HepG2 (cell line): ENCODE data around the gene GTPBP6.

Experiments
- POLR2AphosphoS5 ChIP-seq: IDR thresholded peaks from 2 replicates; pipeline ENCODE4 v1.6.1; 2012; ENCODE audit warnings: low read depth, low read length
- SP2 ChIP-seq: sonication (generic); formaldehyde crosslinking; IDR thresholded peaks from 2 replicates; pipeline ENCODE4 v1.5.1; 2020; ENCODE audit warnings: mild to moderate bottlenecking, missing genetic modification reagents
- ZBTB7B ChIP-seq: sonication (generic); formaldehyde crosslinking; IDR thresholded peaks from 2 replicates; pipeline ENCODE4 v1.4.0; 2020; ENCODE audit warnings: missing genetic modification reagents
- ZNF205 ChIP-seq: IDR thresholded peaks from 2 replicates; pipeline ENCODE4 v1.6.1; 2018; ENCODE audit warnings: missing biosample characterization, missing genetic modification reagents
- ZNF24 ChIP-seq: fragments of 450-650 bp; IDR thresholded peaks from 2 replicates; pipeline ENCODE4 v1.6.1; 2017; ENCODE audit warnings: antibody characterized with exemption, mild to moderate bottlenecking
- ZSCAN31 ChIP-seq: sonication (generic); formaldehyde crosslinking; IDR thresholded peaks from 2 replicates; pipeline ENCODE4 v1.5.0; 2020; ENCODE audit warnings: low read depth, mild to moderate bottlenecking, missing genetic modification reagents
- TF ChIP-seq, protein P1 (sequence below): sonication (generic); formaldehyde crosslinking; IDR thresholded peaks from 2 replicates; pipeline ENCODE4; 2020; ENCODE audit warnings: missing genetic modification reagents, mild to moderate bottlenecking, borderline replicate concordance
- TF ChIP-seq, protein P2 (sequence below): sonication (generic); formaldehyde crosslinking; IDR thresholded peaks from 2 replicates; pipeline ENCODE4 v1.5.0; 2020; ENCODE audit warnings: mild to moderate bottlenecking, missing genetic modification reagents, moderate library complexity
- TF ChIP-seq, protein P3 (sequence below): sonication (generic); formaldehyde crosslinking; IDR thresholded peaks from 2 replicates; pipeline ENCODE4 v1.5.0; 2020; ENCODE audit warnings: mild to moderate bottlenecking, missing genetic modification reagents, borderline replicate concordance
- TF ChIP-seq, protein P4 (sequence below): IDR thresholded peaks from 2 replicates; pipeline ENCODE4 v1.6.1; 2012; ENCODE audit warnings: low read length, improper control_type of control experiment

DNA sequence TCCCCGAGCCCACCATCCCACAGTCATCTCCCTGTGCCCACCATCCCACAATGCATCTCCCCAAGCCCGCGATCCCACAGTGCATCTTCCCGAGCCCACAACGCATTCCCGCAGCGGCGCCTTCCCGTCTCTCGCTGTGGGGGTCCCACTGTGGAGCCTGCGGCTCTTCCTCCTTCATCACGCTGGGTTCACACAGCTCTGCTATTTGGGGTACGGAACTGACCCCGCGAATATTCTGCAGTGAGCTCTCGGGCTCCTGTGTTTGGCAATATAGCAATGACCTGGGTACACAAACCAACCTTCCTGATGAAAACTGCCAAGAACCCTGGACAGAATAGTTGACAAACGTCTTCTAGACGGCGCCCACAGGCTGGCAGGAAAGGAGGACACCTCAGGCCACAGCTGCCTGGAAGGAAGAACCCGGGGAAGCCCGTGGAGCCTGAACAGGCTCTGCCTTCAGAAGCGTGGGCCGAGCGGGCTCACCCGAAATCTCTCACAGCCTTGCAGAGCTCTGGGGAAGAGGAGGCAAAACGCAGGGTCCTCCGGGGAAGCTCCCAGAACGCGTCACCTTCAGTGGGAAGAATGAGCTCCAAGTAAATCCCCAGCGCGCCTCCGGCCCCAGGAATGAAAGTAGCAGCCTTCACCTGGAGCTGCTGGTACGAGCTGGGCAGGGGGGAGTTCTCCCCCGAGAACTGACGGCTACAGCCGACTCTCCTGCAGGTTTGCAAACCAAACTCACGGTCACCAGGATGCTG, 45.2 kb upstream of the GTPBP6 start:
- TF ChIP-seq, protein P1, sequence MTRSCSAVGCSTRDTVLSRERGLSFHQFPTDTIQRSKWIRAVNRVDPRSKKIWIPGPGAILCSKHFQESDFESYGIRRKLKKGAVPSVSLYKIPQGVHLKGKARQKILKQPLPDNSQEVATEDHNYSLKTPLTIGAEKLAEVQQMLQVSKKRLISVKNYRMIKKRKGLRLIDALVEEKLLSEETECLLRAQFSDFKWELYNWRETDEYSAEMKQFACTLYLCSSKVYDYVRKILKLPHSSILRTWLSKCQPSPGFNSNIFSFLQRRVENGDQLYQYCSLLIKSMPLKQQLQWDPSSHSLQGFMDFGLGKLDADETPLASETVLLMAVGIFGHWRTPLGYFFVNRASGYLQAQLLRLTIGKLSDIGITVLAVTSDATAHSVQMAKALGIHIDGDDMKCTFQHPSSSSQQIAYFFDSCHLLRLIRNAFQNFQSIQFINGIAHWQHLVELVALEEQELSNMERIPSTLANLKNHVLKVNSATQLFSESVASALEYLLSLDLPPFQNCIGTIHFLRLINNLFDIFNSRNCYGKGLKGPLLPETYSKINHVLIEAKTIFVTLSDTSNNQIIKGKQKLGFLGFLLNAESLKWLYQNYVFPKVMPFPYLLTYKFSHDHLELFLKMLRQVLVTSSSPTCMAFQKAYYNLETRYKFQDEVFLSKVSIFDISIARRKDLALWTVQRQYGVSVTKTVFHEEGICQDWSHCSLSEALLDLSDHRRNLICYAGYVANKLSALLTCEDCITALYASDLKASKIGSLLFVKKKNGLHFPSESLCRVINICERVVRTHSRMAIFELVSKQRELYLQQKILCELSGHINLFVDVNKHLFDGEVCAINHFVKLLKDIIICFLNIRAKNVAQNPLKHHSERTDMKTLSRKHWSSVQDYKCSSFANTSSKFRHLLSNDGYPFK (CRISPR knock-in tag): no peak
- TF ChIP-seq ZBTB7B (CRISPR knock-in tag): no peak
- no peak for TF ChIP-seq POLR2AphosphoS5
- no peak for TF ChIP-seq ZNF24
- no peak for TF ChIP-seq ZSCAN31 (CRISPR knock-in tag)
- TF ChIP-seq, protein P2, sequence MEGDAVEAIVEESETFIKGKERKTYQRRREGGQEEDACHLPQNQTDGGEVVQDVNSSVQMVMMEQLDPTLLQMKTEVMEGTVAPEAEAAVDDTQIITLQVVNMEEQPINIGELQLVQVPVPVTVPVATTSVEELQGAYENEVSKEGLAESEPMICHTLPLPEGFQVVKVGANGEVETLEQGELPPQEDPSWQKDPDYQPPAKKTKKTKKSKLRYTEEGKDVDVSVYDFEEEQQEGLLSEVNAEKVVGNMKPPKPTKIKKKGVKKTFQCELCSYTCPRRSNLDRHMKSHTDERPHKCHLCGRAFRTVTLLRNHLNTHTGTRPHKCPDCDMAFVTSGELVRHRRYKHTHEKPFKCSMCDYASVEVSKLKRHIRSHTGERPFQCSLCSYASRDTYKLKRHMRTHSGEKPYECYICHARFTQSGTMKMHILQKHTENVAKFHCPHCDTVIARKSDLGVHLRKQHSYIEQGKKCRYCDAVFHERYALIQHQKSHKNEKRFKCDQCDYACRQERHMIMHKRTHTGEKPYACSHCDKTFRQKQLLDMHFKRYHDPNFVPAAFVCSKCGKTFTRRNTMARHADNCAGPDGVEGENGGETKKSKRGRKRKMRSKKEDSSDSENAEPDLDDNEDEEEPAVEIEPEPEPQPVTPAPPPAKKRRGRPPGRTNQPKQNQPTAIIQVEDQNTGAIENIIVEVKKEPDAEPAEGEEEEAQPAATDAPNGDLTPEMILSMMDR (CRISPR knock-in tag): no peak
- no peak for TF ChIP-seq SP2 (CRISPR knock-in tag)
- TF ChIP-seq, protein P3, sequence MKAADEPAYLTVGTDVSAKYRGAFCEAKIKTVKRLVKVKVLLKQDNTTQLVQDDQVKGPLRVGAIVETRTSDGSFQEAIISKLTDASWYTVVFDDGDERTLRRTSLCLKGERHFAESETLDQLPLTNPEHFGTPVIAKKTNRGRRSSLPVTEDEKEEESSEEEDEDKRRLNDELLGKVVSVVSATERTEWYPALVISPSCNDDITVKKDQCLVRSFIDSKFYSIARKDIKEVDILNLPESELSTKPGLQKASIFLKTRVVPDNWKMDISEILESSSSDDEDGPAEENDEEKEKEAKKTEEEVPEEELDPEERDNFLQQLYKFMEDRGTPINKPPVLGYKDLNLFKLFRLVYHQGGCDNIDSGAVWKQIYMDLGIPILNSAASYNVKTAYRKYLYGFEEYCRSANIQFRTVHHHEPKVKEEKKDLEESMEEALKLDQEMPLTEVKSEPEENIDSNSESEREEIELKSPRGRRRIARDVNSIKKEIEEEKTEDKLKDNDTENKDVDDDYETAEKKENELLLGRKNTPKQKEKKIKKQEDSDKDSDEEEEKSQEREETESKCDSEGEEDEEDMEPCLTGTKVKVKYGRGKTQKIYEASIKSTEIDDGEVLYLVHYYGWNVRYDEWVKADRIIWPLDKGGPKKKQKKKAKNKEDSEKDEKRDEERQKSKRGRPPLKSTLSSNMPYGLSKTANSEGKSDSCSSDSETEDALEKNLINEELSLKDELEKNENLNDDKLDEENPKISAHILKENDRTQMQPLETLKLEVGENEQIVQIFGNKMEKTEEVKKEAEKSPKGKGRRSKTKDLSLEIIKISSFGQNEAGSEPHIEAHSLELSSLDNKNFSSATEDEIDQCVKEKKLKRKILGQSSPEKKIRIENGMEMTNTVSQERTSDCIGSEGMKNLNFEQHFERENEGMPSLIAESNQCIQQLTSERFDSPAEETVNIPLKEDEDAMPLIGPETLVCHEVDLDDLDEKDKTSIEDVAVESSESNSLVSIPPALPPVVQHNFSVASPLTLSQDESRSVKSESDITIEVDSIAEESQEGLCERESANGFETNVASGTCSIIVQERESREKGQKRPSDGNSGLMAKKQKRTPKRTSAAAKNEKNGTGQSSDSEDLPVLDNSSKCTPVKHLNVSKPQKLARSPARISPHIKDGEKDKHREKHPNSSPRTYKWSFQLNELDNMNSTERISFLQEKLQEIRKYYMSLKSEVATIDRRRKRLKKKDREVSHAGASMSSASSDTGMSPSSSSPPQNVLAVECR (CRISPR knock-in tag): no peak
- TF ChIP-seq, protein P4, sequence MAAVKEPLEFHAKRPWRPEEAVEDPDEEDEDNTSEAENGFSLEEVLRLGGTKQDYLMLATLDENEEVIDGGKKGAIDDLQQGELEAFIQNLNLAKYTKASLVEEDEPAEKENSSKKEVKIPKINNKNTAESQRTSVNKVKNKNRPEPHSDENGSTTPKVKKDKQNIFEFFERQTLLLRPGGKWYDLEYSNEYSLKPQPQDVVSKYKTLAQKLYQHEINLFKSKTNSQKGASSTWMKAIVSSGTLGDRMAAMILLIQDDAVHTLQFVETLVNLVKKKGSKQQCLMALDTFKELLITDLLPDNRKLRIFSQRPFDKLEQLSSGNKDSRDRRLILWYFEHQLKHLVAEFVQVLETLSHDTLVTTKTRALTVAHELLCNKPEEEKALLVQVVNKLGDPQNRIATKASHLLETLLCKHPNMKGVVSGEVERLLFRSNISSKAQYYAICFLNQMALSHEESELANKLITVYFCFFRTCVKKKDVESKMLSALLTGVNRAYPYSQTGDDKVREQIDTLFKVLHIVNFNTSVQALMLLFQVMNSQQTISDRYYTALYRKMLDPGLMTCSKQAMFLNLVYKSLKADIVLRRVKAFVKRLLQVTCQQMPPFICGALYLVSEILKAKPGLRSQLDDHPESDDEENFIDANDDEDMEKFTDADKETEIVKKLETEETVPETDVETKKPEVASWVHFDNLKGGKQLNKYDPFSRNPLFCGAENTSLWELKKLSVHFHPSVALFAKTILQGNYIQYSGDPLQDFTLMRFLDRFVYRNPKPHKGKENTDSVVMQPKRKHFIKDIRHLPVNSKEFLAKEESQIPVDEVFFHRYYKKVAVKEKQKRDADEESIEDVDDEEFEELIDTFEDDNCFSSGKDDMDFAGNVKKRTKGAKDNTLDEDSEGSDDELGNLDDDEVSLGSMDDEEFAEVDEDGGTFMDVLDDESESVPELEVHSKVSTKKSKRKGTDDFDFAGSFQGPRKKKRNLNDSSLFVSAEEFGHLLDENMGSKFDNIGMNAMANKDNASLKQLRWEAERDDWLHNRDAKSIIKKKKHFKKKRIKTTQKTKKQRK: no peak
- no peak for TF ChIP-seq ZNF205 (CRISPR knock-in tag)
